Activated naive CD8-positive, alpha-beta T cell (primary cell): ENCODE results near the gene GIMAP8.
A peak's percentile ranks its signal among the peaks of the same experiment; 100 is the strongest.

Source experiments
- H3K27ac Mint-ChIP-seq: one replicate; pipeline ENCODE4 v1.8.0; 2021; ENCODE audit warnings: mixed read lengths
- H3K27me3 Mint-ChIP-seq: one replicate; pipeline ENCODE4 v1.8.0; 2021; ENCODE audit warnings: mixed read lengths
- H3K36me3 Mint-ChIP-seq: one replicate; pipeline ENCODE4 v1.8.0; 2021; ENCODE audit warnings: mixed read lengths
- H3K4me1 Mint-ChIP-seq: one replicate; pipeline ENCODE4 v1.8.0; 2021; ENCODE audit warnings: low read depth, mixed read lengths
- H3K4me3 Mint-ChIP-seq: one replicate; pipeline ENCODE4 v1.8.0; 2021; ENCODE audit warnings: mild to moderate bottlenecking, mixed read lengths
- H3K9me3 Mint-ChIP-seq: one replicate; pipeline ENCODE4 v1.8.0; 2021; ENCODE audit warnings: low read depth, mixed read lengths

GIMAP8 gene

DNA sequence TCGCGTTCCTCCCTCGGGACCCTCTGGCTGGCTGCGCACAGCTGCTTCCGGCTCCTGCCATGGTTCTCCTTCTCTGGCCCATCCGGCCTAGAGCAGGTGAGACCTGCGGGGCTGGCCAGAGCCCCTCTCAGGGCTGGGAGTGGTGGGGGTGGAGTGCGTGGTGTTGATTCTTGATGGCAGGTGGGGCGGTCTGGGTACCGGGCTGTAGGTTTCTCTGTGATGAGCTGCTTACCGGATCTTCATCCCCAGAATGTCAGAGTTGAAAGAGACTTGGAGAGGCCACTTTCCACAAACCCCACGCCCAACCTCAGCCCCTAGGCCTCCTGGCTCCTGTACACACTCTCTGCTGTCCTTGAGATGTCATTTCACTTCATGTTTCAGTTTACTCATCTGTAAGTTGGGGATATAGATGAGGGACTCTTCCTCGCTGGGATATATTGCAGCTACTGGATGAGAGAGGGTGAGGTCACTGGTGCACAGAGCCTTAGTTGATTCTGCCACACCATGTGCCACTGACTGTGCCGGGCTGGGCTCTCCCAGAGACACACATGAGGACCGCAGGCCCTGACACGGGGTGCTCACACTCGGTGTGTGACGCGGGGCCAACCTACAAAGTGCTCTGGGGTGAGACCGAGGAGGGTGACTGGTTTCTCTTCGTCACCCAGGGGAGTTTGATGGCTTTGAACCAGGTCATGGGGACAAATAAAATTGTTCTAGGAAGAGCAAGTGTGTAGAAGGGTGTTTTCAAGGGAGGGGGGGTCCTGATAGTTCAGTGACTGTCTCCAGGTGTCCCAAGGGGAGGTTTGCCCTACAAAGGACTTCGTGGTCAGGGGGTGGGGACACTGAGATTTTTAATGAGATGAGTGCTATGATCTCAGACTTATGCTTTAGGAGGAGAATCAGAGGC lies 41.8 kb upstream of the GIMAP8 start:
- Mint-ChIP-seq H3K27ac (peak overlapping the region; percentile 58), H3K27me3 (no peaks in the 10 kb centered on the region), H3K9me3 (no peaks in the 10 kb centered on the region), H3K4me3 (peak overlapping the region; percentile 6), H3K36me3 (peaks cover 2% of the 10 kb centered on the region), H3K4me1 (peaks cover 31% of the 10 kb centered on the region)

GRCh38 chr7:150409300-150410030 lies 41.0 kb upstream of the GIMAP8 start:
- H3K27me3 Mint-ChIP-seq: no peaks in the 10 kb centered on the region
- no peaks in the 10 kb centered on the region for H3K9me3 Mint-ChIP-seq
- no peak overlapping the region for H3K4me3 Mint-ChIP-seq
- H3K27ac Mint-ChIP-seq: peak overlapping the region; percentile 58
- peaks cover 26% of the 10 kb centered on the region for H3K4me1 Mint-ChIP-seq
- peaks cover 2% of the 10 kb centered on the region for H3K36me3 Mint-ChIP-seq

- no peaks in the 10 kb centered on the region for H3K9me3 Mint-ChIP-seq
- peaks cover 24% of the 10 kb centered on the region for H3K4me1 Mint-ChIP-seq
- no peak overlapping the region for H3K4me3 Mint-ChIP-seq
- no peak overlapping the region for H3K27ac Mint-ChIP-seq
- H3K36me3 Mint-ChIP-seq: peaks cover 2% of the 10 kb centered on the region
- H3K27me3 Mint-ChIP-seq: no peaks in the 10 kb centered on the region
These were observed 40.3 kb upstream of the GIMAP8 start for GRCh38 chr7:150410131-150410530.

DNA sequence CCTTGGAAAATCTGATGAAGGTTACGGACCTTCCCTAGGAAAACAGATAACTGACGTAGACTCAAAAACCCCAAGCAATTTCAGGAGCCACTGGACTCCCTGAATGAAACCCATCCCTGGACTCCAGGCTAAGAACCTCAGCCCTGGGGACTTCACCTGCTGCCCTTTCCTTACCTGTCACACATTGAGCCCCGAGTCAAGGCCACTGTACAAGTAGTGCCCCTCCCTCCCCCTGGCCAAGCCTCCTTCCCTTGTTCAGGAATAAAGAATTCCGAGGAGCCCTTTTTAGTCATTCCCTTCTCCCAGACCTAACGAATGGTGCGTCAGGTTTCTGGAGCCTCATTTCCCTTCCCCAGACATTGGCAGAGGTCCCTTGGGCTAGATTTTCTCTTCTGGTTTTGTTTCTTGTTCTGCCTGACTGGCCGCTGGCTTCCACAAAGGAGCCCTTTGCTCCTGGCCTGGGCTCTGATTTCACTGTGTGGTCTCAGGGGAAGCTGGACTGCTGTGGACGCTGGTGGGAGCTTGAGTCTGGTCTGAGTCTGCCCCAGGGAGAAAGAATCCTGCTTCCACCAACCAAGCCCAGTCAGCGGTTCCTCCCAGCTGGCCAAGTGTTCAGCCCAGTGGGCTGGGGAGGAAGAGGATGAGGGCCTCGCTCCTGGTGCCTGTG lies 39.6 kb upstream of the GIMAP8 start:
- no peak overlapping the region for H3K4me3 Mint-ChIP-seq
- no peaks in the 10 kb centered on the region for H3K9me3 Mint-ChIP-seq
- H3K36me3 Mint-ChIP-seq: peaks cover 2% of the 10 kb centered on the region
- H3K27me3 Mint-ChIP-seq: no peaks in the 10 kb centered on the region
- peak overlapping the region; percentile 12 for H3K27ac Mint-ChIP-seq
- peaks cover 20% of the 10 kb centered on the region for H3K4me1 Mint-ChIP-seq

DNA sequence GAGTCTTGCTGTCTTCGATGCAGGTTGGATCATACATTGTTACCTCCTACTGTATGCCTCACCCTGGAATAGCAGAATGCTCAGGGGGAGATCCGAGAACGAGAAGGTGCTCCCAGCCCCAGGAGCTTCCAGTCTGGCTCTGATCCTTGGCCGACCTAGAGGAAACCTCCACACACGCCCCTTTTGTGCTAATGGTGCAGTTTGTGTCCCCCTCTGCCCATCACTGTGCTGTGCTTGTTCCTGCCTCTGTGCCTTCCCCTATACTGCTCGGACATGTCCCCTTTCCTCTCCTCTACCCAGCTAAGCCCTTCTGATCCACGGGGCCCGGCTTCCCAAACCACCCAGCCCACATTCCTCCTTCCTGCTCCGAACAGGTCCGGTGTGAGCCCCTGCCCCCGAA lies 38.8 kb upstream of the GIMAP8 start:
- no peak overlapping the region for H3K4me3 Mint-ChIP-seq
- H3K4me1 Mint-ChIP-seq: peaks cover 12% of the 10 kb centered on the region
- H3K27me3 Mint-ChIP-seq: no peaks in the 10 kb centered on the region
- peaks cover 2% of the 10 kb centered on the region for H3K36me3 Mint-ChIP-seq
- H3K27ac Mint-ChIP-seq: no peak overlapping the region
- no peaks in the 10 kb centered on the region for H3K9me3 Mint-ChIP-seq

GRCh38 chr7:150412016-150412415 lies 38.4 kb upstream of the GIMAP8 start:
- Mint-ChIP-seq H3K4me1 (peaks cover 8% of the 10 kb centered on the region), H3K9me3 (no peaks in the 10 kb centered on the region), H3K36me3 (peaks cover 2% of the 10 kb centered on the region), H3K27me3 (no peaks in the 10 kb centered on the region), H3K4me3 (no peak overlapping the region), H3K27ac (no peak overlapping the region)

- Mint-ChIP-seq H3K27ac (no peak overlapping the region), H3K4me3 (no peak overlapping the region), H3K27me3 (no peaks in the 10 kb centered on the region)
These were observed 37.6 kb upstream of the GIMAP8 start for GRCh38 chr7:150412518-150413488.

DNA sequence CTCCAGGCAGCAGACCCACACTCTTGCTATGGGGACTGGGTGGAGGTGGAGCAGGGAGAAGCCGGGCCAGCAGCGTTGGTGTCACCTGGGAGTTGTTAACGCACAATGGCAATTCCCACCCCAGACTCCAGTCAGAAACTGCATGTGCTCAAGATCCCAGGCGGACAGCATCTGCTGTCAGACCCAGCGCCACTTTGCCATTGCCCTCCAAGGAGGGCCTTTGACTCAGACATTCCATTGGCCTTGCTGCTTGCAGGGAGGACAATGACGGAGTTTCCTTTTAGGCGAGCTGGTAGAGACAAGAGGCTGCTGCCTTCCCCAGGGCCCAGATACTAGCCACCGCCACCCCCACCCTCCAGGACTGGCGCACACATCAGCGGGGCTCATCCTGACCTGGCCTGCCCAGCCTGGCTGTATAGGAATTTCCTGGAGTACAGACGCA lies 36.8 kb upstream of the GIMAP8 start:
- Mint-ChIP-seq H3K4me1 (peaks cover 3% of the 10 kb centered on the region), H3K4me3 (no peak overlapping the region), H3K9me3 (no peaks in the 10 kb centered on the region), H3K27ac (no peak overlapping the region), H3K27me3 (no peaks in the 10 kb centered on the region), H3K36me3 (no peaks in the 10 kb centered on the region)

More at GRCh38 chr7:150412518-150413488, 37.6 kb upstream of the GIMAP8 start:
- Mint-ChIP-seq H3K36me3 (no peaks in the 10 kb centered on the region), H3K4me1 (peaks cover 5% of the 10 kb centered on the region), H3K9me3 (no peaks in the 10 kb centered on the region)

DNA sequence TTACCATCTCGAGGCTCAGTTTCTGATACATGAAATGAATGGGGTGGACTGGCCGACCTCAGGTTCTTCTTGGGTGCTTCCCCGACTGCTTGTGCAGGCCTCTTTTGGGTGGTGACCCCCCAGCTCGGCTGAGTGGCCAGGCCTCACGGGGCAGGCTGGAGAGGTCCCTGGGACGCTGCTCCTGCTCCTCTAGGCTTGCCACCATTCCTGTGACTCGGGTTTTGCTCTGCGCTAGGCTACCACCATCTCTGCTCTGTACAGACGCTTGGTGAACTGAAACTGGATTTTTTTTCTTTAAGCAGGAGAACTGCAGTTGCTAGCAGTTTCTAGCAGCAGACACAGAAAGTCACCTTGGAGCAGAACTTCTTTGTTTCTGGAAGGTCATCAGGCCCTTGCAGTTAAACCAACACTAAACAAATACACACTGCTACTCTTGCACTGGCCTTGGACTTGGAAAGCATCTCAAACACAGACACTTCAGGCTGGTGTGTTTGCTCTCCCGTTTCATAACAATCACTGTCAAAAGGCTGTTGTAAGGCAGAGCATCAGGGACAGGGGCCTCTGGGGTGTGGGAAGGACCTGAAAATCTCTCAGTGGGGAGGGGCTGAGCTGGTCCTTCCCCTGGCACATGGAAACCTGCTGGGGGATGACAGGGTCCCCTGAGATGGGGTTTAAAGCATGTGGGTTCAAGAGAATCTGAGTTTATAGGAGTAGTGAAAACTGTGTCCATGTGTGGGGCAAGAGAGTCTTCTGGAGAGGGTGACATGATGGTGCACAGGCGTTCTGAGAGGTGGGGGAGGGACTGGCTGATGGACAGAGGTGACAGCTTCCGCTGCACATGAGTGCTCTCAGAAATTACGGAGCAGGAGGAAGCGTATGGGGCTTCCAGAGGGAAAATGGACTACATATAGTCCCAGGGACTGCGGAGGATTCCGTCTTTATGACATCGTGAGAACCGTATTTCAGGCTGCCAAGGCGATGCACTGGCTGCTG lies 35.0 kb upstream of the GIMAP8 start:
- no peaks in the 10 kb centered on the region for H3K9me3 Mint-ChIP-seq
- H3K36me3 Mint-ChIP-seq: no peaks in the 10 kb centered on the region
- no peak overlapping the region for H3K27ac Mint-ChIP-seq
- no peak overlapping the region for H3K4me3 Mint-ChIP-seq
- H3K27me3 Mint-ChIP-seq: no peaks in the 10 kb centered on the region
- H3K4me1 Mint-ChIP-seq: no peaks in the 10 kb centered on the region

DNA sequence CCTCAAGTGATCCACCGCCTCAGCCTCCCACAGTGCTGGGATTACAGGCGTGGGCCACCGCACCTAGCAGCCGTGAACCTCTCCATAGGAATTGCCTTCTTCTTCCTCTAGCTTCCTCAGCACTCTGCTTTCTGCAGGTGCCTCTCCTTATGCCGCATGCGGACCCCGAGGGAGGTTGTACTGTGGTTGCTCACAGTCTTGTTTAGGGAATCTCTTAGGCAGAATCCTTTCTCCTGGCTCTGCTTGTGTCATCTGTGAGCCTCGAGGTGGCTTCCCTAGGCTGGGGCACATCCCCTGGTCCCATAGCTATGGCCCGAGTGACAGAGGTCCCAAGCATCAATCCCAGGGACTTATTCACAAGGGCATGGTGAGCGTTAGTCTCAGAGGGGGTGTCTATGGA lies 33.2 kb upstream of the GIMAP8 start:
- H3K27me3 Mint-ChIP-seq: no peaks in the 10 kb centered on the region
- H3K27ac Mint-ChIP-seq: no peak overlapping the region
- no peaks in the 10 kb centered on the region for H3K36me3 Mint-ChIP-seq

DNA sequence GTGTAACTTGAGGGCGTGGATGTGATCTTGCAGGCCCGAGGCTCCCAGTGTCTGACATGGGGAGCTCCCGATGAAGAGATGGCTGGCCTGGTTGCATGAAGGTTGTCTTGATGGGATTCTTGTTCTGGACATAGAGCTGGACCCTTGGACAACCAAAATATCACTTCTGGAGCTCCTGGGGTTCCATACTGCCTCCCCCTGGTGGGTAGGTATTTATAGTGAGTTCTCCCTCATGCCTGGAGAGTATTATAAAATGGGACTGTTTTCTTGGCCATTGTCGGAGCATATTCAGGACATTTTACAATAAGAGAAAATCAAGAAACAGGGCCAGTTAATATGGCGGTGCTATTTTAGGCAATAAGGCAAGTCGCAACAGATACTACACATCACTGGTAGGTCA lies 32.6 kb upstream of the GIMAP8 start:
- Mint-ChIP-seq H3K27me3 (no peaks in the 10 kb centered on the region), H3K4me1 (peaks cover 5% of the 10 kb centered on the region), H3K27ac (no peak overlapping the region), H3K36me3 (no peaks in the 10 kb centered on the region), H3K9me3 (no peaks in the 10 kb centered on the region), H3K4me3 (no peak overlapping the region)

More for the DNA sequence above, 33.2 kb upstream of the GIMAP8 start:
- no peak overlapping the region for H3K4me3 Mint-ChIP-seq
- H3K9me3 Mint-ChIP-seq: no peaks in the 10 kb centered on the region
- peaks cover 5% of the 10 kb centered on the region for H3K4me1 Mint-ChIP-seq

- peaks cover 5% of the 10 kb centered on the region for H3K4me1 Mint-ChIP-seq
- no peaks in the 10 kb centered on the region for H3K9me3 Mint-ChIP-seq
- no peak overlapping the region for H3K4me3 Mint-ChIP-seq
- peaks cover 2% of the 10 kb centered on the region for H3K36me3 Mint-ChIP-seq
- H3K27me3 Mint-ChIP-seq: no peaks in the 10 kb centered on the region
- H3K27ac Mint-ChIP-seq: no peak overlapping the region
These were observed 30.2 kb upstream of the GIMAP8 start for GRCh38 chr7:150420242-150420641.

- Mint-ChIP-seq H3K27me3 (no peaks in the 10 kb centered on the region), H3K4me3 (no peak overlapping the region), H3K27ac (no peak overlapping the region), H3K36me3 (peaks cover 2% of the 10 kb centered on the region), H3K9me3 (no peaks in the 10 kb centered on the region), H3K4me1 (peaks cover 5% of the 10 kb centered on the region)
These were observed 29.3 kb upstream of the GIMAP8 start for GRCh38 chr7:150420987-150421674.
